Gastrocnemius medialis (tissue), 4 donors: Measurements from ENCODE around the gene EEF1AKMT2. TPM values are rescaled to one million over a fixed set of nuclear protein-coding genes. Genes with fewer than 3 reads are reported as not detected.

Source experiments
- ATAC-seq, 2 donors: fragments of 150-250 bp; one replicate each; pipeline ENCODE4 v1.9.1; 2016
- DNase-seq, 2 donors: peaks; one replicate each; pipeline ENCODE4 v3.0.0-alpha.2; 2019
- H3K27ac ChIP-seq, 4 donors: fragments of 200-600 bp; sonication (generic); 1 replicate in 1 of 4; 2 replicates in 3 of 4; pipeline ENCODE4 v1.5.1; 2016 to 2018; ENCODE audit warnings: mild to moderate bottlenecking in 2 of 4, moderate library complexity in 1 of 4
- H3K27me3 ChIP-seq, 3 donors: fragments of 200-600 bp; sonication (generic) in 2 of 3; 1 replicate in 1 of 3; 2 replicates in 2 of 3; pipeline versions ENCODE4 v1.5.1 to v1.6.0; 2016 to 2019; ENCODE audit warnings: mild to moderate bottlenecking in 1 of 3, moderate library complexity in 1 of 3
- H3K36me3 ChIP-seq, 2 donors: fragments of 200-600 bp; sonication (generic) in 1 of 2; one replicate each; pipeline ENCODE4 v1.5.1; 2017 to 2018
- H3K4me1 ChIP-seq, 2 donors: fragments of 200-600 bp; sonication (generic) in 1 of 2; one replicate each; pipeline ENCODE4 v1.5.1; 2016 to 2017; ENCODE audit warnings: mild to moderate bottlenecking in 2 of 2
- H3K4me3 ChIP-seq, 4 donors: fragments of 200-600 bp; sonication (generic) in 3 of 4; 1 replicate in 1 of 4; 2 replicates in 3 of 4; pipeline ENCODE4 v1.5.1; 2016 to 2019; ENCODE audit warnings: mild to moderate bottlenecking in 2 of 4
- H3K9me3 ChIP-seq, 3 donors: fragments of 200-600 bp; sonication (generic) in 2 of 3; 1 replicate in 1 of 3; 2 replicates in 2 of 3; pipeline ENCODE4 v1.5.1; 2016 to 2019
- POLR2A ChIP-seq, 2 donors: fragments of 450-650 bp; IDR thresholded peaks; one replicate each; pipeline ENCODE4 v1.6.1; 2017; ENCODE audit warnings: antibody characterized with exemption in 2 of 2, mild to moderate bottlenecking in 2 of 2, moderate library complexity in 2 of 2
- in situ Hi-C, 4 donors: fragments of 200-750 bp; cut with MboI; loops; one replicate each; pipeline versions ENCODE4 v1.15.0 to v1.8.0; 2017; ENCODE audit warnings: low sequenced_read_pairs in 4 of 4
- intact Hi-C: fragments of 100-400 bp; cut with DNase I; formaldehyde crosslinking; loops from one replicate; pipeline ENCODE4 v1.15.1; 2023; ENCODE audit warnings: low total_unique reads
- total RNA-seq, 4 donors: library from RNA; depleted of rRNA; stranded (reverse); fragments of >200 nt; gene quantifications; one replicate each; pipeline versions ENCODE4 v1.1.0 to v1.2.3, GENCODE V29; 2016
- TF ChIP-seq, protein P1 (sequence below), 5 experiments: fragments of 450-650 bp in 3 of 5; fragments of 200-600 bp in 2 of 5; sonication (generic) in 2 of 5; IDR thresholded peaks in 4 of 5; conservative IDR thresholded peaks in 1 of 5; 1 replicate in 4 of 5; 2 replicates in 1 of 5; pipeline ENCODE4 v1.5.1; 2016 to 2019; ENCODE audit warnings: antibody characterized with exemption in 5 of 5, mild to moderate bottlenecking in 3 of 5, moderate library complexity in 3 of 5

Gene EEF1AKMT2
- total RNA-seq, 4 donors from 2014 or later, result 7.9 to 13.5 (median 9.6) TPM

DNA sequence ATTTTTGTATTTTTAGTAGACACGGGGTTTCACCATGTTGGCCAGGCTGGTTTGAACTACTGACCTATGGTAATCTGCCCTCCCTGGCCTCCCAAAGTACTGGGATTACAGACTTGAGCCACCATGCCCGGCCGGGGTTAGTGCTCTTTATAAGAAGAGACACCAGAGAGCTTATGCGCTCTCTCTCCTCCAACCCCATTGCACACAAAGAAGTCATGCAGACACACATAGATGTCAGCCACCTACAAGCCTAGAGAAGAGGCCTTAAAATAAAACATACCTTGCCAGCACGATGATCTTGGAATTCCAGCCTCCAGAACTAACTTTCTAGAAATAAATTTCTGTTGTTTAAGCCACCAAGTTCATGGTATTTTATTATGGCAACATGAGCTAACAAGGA, 37.5 kb downstream of the EEF1AKMT2 start:
- no peak overlapping the region for H3K4me3 ChIP-seq
- in situ Hi-C loops (no loop called here), intact Hi-C loops (no loop called here)
- ATAC-seq, result no peak
- no peak for TF ChIP-seq POLR2A (IDR thresholded peaks at IDR 0.05)
- TF ChIP-seq, protein P1, sequence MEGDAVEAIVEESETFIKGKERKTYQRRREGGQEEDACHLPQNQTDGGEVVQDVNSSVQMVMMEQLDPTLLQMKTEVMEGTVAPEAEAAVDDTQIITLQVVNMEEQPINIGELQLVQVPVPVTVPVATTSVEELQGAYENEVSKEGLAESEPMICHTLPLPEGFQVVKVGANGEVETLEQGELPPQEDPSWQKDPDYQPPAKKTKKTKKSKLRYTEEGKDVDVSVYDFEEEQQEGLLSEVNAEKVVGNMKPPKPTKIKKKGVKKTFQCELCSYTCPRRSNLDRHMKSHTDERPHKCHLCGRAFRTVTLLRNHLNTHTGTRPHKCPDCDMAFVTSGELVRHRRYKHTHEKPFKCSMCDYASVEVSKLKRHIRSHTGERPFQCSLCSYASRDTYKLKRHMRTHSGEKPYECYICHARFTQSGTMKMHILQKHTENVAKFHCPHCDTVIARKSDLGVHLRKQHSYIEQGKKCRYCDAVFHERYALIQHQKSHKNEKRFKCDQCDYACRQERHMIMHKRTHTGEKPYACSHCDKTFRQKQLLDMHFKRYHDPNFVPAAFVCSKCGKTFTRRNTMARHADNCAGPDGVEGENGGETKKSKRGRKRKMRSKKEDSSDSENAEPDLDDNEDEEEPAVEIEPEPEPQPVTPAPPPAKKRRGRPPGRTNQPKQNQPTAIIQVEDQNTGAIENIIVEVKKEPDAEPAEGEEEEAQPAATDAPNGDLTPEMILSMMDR (IDR thresholded peaks at IDR 0.05 in 4 of 5, conservative IDR thresholded peaks at IDR 0.05 in 1 of 5), result no peak
- DNase-seq, result no peak
- peaks cover 14 to 37% of the 10 kb centered on the region in 2 donors for H3K4me1 ChIP-seq
- no peak overlapping the region for H3K27ac ChIP-seq
- no peaks in the 10 kb centered on the region for H3K9me3 ChIP-seq
- no peaks in the 10 kb centered on the region for H3K36me3 ChIP-seq
- no peaks in the 10 kb centered on the region for H3K27me3 ChIP-seq

DNA sequence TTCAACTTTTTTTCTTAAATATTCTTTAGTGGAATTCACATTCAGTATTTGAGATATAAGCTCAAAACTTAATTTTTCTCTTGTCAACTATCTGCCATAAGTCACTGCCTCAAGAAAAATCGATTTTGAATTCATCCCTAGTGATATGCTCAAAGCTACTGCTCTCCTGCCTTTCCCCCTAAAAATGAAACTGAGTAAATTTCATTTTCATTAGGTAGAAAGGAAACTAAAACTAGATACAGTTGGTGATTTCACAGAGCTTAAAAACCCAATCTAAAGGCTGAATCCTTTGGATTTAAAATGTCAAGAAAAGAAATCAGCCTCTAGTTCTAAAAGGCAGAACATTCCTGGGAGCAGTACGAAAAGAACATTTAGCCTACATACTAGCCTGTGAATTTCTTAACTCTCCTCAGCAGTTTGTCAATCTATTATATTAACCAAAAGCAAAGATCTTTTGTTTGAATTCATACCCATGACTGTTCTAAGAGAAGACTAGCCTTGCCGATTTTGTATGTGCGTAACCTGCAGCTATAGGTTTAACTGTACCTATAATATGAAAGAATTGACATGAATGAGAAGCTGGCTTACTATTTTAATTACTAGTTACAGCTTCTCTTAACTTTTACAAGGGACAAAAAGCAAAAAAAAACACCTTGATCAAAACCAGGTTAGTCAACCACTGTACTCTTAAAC, 42.6 kb downstream of the EEF1AKMT2 start:
- intact Hi-C loops, result no loop called here

DNA sequence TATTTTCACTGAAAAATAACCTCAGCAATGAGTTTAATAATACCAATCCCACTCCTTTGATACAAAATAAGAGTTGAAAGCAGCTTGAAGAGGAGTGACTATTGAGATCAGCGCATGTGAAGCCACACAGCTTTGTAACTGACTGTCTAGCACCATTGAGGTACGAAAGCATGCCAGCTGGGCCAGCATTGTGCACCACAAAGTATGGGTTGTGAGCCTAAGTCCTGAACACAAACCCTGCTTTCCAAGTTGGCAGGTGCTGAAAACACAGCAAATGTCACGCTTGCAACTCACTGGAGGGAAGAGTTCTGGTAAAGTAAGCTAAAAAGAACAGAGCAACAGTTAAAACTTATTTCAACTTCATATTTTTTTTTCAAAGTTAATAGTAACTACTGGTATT, 43.5 kb downstream of the EEF1AKMT2 start:
- Histone ChIP-seq H3K4me1 (peaks cover 12 to 19% of the 10 kb centered on the region in 2 donors), H3K9me3 (no peaks in the 10 kb centered on the region), H3K4me3 (no peak overlapping the region), H3K27ac (peak overlapping the region in 2 of 4 donors; percentile 34 to 58), H3K36me3 (no peaks in the 10 kb centered on the region), H3K27me3 (no peaks in the 10 kb centered on the region)
- intact Hi-C loops (no loop called here), in situ Hi-C loops (loop anchor here (5.0 to 25.0 kb wide), 5 partner anchors 111 to 211 kb away; no protein-coding TSS in a partner anchor)
- no peak for DNase-seq
- no peak for ATAC-seq
- TF ChIP-seq, protein P1 (IDR thresholded peaks at IDR 0.05 in 4 of 5, conservative IDR thresholded peaks at IDR 0.05 in 1 of 5), result no peak
- TF ChIP-seq POLR2A (IDR thresholded peaks at IDR 0.05), result no peak

More for the DNA sequence above, 42.6 kb downstream of the EEF1AKMT2 start:
- no peak overlapping the region for H3K27ac ChIP-seq
- no peak for DNase-seq
- in situ Hi-C loops, result loop anchor here (5.0 to 25.0 kb wide), 5 partner anchors 112 to 212 kb away; no protein-coding TSS in a partner anchor
- H3K4me1 ChIP-seq, result peaks cover 12 to 19% of the 10 kb centered on the region in 2 donors
- H3K27me3 ChIP-seq, result no peaks in the 10 kb centered on the region
- H3K36me3 ChIP-seq, result no peaks in the 10 kb centered on the region
- no peaks in the 10 kb centered on the region for H3K9me3 ChIP-seq
- TF ChIP-seq, protein P1 (IDR thresholded peaks at IDR 0.05 in 4 of 5, conservative IDR thresholded peaks at IDR 0.05 in 1 of 5), result no peak
- no peak for TF ChIP-seq POLR2A (IDR thresholded peaks at IDR 0.05)
- H3K4me3 ChIP-seq, result no peak overlapping the region
- ATAC-seq, result no peak

DNA sequence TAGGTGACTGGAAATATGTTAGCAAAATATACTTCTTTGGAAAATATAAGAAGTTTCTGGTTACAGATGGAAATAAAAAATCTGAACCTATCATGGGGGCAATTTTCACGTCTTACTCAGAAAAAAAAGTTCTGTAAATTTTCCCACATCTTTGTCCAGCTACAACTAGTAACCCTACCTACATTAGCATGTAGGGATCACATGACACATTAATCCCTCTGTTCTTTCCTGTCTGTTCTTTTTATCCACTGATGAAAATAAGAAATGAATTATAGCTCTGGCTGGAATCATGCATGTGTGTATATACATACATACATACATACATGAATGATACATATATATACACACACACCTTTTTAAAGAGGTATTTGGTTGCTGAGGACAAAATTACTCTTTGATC, 43.9 kb downstream of the EEF1AKMT2 start:
- no peak overlapping the region for H3K4me3 ChIP-seq
- peaks cover 14 to 19% of the 10 kb centered on the region in 2 donors for H3K4me1 ChIP-seq
- no peak for DNase-seq
- intact Hi-C loops, result no loop called here
- no peaks in the 10 kb centered on the region for H3K27me3 ChIP-seq
- H3K27ac ChIP-seq, result peak overlapping the region in 2 of 4 donors; percentile 34 to 58
- in situ Hi-C loops, result loop anchor here (5.0 to 25.0 kb wide), 5 partner anchors 110 to 210 kb away; no protein-coding TSS in a partner anchor
- TF ChIP-seq, protein P1 (IDR thresholded peaks at IDR 0.05 in 4 of 5, conservative IDR thresholded peaks at IDR 0.05 in 1 of 5), result no peak
- no peak for TF ChIP-seq POLR2A (IDR thresholded peaks at IDR 0.05)
- no peaks in the 10 kb centered on the region for H3K9me3 ChIP-seq
- no peak for ATAC-seq
- H3K36me3 ChIP-seq, result no peaks in the 10 kb centered on the region
